ENCODE results near the gene CEP68. TPM values are rescaled to one million over a fixed set of nuclear protein-coding genes. Genes with fewer than 3 reads are reported as not detected.

Gene CEP68
- total RNA-seq, 3 donors from 2014 or later = 2.3 to 5.4 (median 2.9) TPM

- H3K9me3 Mint-ChIP-seq = peaks cover 15% of the 10 kb centered on the region
- H3K4me3 Mint-ChIP-seq = no peak overlapping the region
- ATAC-seq = peak; percentile 82 to 84
- peaks cover 12% of the 10 kb centered on the region for H3K4me1 Mint-ChIP-seq (ENCODE audit: low read depth)
- peaks cover 13% of the 10 kb centered on the region for H3K36me3 Mint-ChIP-seq (ENCODE audit: insufficient read depth)
- peak; percentile 73 for DNase-seq
- no peaks in the 10 kb centered on the region for H3K27me3 Mint-ChIP-seq (ENCODE audit: low read depth)
Observed at GRCh38 chr2:65040400-65041261, 15.6 kb upstream of the CEP68 start.

- Mint-ChIP-seq H3K36me3 (ENCODE audit: insufficient read depth) (peaks cover 13% of the 10 kb centered on the region), H3K9me3 (peaks cover 15% of the 10 kb centered on the region), H3K27me3 (ENCODE audit: low read depth) (no peaks in the 10 kb centered on the region), H3K4me1 (ENCODE audit: low read depth) (peaks cover 12% of the 10 kb centered on the region), H3K4me3 (no peak overlapping the region)
- DNase-seq (no peak), ATAC-seq (no peak)
Observed at GRCh38 chr2:65043001-65043400, 13.2 kb upstream of the CEP68 start.

GRCh38 chr2:65044097-65044735 is 12.0 kb upstream of the CEP68 start:
- H3K36me3 Mint-ChIP-seq (ENCODE audit: insufficient read depth) = peaks cover 16% of the 10 kb centered on the region
- H3K27me3 Mint-ChIP-seq (ENCODE audit: low read depth) = no peaks in the 10 kb centered on the region
- H3K4me1 Mint-ChIP-seq (ENCODE audit: low read depth) = peaks cover 12% of the 10 kb centered on the region
- DNase-seq (no peak), ATAC-seq (no peak)
- peaks cover 15% of the 10 kb centered on the region for H3K9me3 Mint-ChIP-seq
- no peak overlapping the region for H3K4me3 Mint-ChIP-seq

GRCh38 chr2:65045651-65046050 is 10.6 kb upstream of the CEP68 start:
- DNase-seq = no peak
- no peaks in the 10 kb centered on the region for H3K27me3 Mint-ChIP-seq (ENCODE audit: low read depth)
- H3K4me3 Mint-ChIP-seq = no peak overlapping the region
- peaks cover 16% of the 10 kb centered on the region for H3K36me3 Mint-ChIP-seq (ENCODE audit: insufficient read depth)
- peaks cover 15% of the 10 kb centered on the region for H3K9me3 Mint-ChIP-seq
- no peak for ATAC-seq
- H3K4me1 Mint-ChIP-seq (ENCODE audit: low read depth) = peaks cover 1% of the 10 kb centered on the region

- H3K4me1 Mint-ChIP-seq (ENCODE audit: low read depth) = no peaks in the 10 kb centered on the region
- no peak overlapping the region for H3K4me3 Mint-ChIP-seq
- DNase-seq (no peak), ATAC-seq (no peak)
- H3K27me3 Mint-ChIP-seq (ENCODE audit: low read depth) = no peaks in the 10 kb centered on the region
- H3K36me3 Mint-ChIP-seq (ENCODE audit: insufficient read depth) = peaks cover 16% of the 10 kb centered on the region
- peaks cover 15% of the 10 kb centered on the region for H3K9me3 Mint-ChIP-seq
Observed at GRCh38 chr2:65046633-65047407, 9.4 kb upstream of the CEP68 start.

- Mint-ChIP-seq H3K27me3 (ENCODE audit: low read depth) (no peaks in the 10 kb centered on the region), H3K4me3 (no peak overlapping the region), H3K9me3 (peaks cover 13% of the 10 kb centered on the region), H3K36me3 (ENCODE audit: insufficient read depth) (peaks cover 13% of the 10 kb centered on the region), H3K4me1 (ENCODE audit: low read depth) (peaks cover 15% of the 10 kb centered on the region)
- DNase-seq (no peak), ATAC-seq (no peak)
Observed at GRCh38 chr2:65049010-65049639, 7.1 kb upstream of the CEP68 start.

- peaks cover 30% of the 10 kb centered on the region for H3K4me1 Mint-ChIP-seq (ENCODE audit: low read depth)
- no peaks in the 10 kb centered on the region for H3K27me3 Mint-ChIP-seq (ENCODE audit: low read depth)
- no peak for ATAC-seq
- H3K9me3 Mint-ChIP-seq = no peaks in the 10 kb centered on the region
- H3K4me3 Mint-ChIP-seq = no peak overlapping the region
- no peak for DNase-seq
- peaks cover 3% of the 10 kb centered on the region for H3K36me3 Mint-ChIP-seq (ENCODE audit: insufficient read depth)
Observed at GRCh38 chr2:65050931-65051330, 5.3 kb upstream of the CEP68 start.

- Mint-ChIP-seq H3K27me3 (ENCODE audit: low read depth) (no peaks in the 10 kb centered on the region), H3K4me1 (ENCODE audit: low read depth) (peaks cover 44% of the 10 kb centered on the region), H3K4me3 (peak overlapping the region; percentile 29), H3K36me3 (ENCODE audit: insufficient read depth) (peaks cover 3% of the 10 kb centered on the region), H3K9me3 (no peaks in the 10 kb centered on the region)
- DNase-seq = no peak
- no peak for ATAC-seq
Observed at GRCh38 chr2:65053199-65053598, 3.0 kb upstream of the CEP68 start.

GRCh38 chr2:65054749-65055421 is 1.3 kb upstream of the CEP68 start:
- Mint-ChIP-seq H3K9me3 (no peaks in the 10 kb centered on the region), H3K4me3 (peak overlapping the region; percentile 92), H3K27me3 (ENCODE audit: low read depth) (no peaks in the 10 kb centered on the region), H3K4me1 (ENCODE audit: low read depth) (peaks cover 54% of the 10 kb centered on the region), H3K36me3 (ENCODE audit: insufficient read depth) (no peaks in the 10 kb centered on the region)
- DNase-seq (no peak), ATAC-seq (no peak)

- Mint-ChIP-seq H3K4me3 (peak overlapping the region; percentile 92), H3K9me3 (no peaks in the 10 kb centered on the region), H3K4me1 (ENCODE audit: low read depth) (peaks cover 55% of the 10 kb centered on the region), H3K27me3 (ENCODE audit: low read depth) (no peaks in the 10 kb centered on the region), H3K36me3 (ENCODE audit: insufficient read depth) (no peaks in the 10 kb centered on the region)
- ATAC-seq = peak; percentile 37 to 49
- peak; percentile 45 for DNase-seq
Observed at GRCh38 chr2:65055422-65056214, 598 bp upstream of the CEP68 start.

- no peaks in the 10 kb centered on the region for H3K9me3 Mint-ChIP-seq
- peaks cover 57% of the 10 kb centered on the region for H3K4me1 Mint-ChIP-seq (ENCODE audit: low read depth)
- ATAC-seq = no peak
Observed at GRCh38 chr2:65057054-65057375, 799 bp downstream of the CEP68 start.

GRCh38 chr2:65057391-65058052 is 1.3 kb downstream of the CEP68 start:
- Mint-ChIP-seq H3K27me3 (ENCODE audit: low read depth) (no peaks in the 10 kb centered on the region), H3K4me1 (ENCODE audit: low read depth) (peaks cover 57% of the 10 kb centered on the region), H3K4me3 (peak overlapping the region; percentile 81), H3K9me3 (no peaks in the 10 kb centered on the region), H3K36me3 (ENCODE audit: insufficient read depth) (no peaks in the 10 kb centered on the region)
- DNase-seq = peak; percentile 39
- peak; percentile 56 to 59 for ATAC-seq

More at GRCh38 chr2:65057054-65057375, 799 bp downstream of the CEP68 start:
- no peak for DNase-seq
- Mint-ChIP-seq H3K36me3 (ENCODE audit: insufficient read depth) (no peaks in the 10 kb centered on the region), H3K27me3 (ENCODE audit: low read depth) (no peaks in the 10 kb centered on the region), H3K4me3 (peak overlapping the region; percentile 81)

- ATAC-seq (no peak), DNase-seq (no peak)
- no peak overlapping the region for H3K4me3 Mint-ChIP-seq
- no peaks in the 10 kb centered on the region for H3K27me3 Mint-ChIP-seq (ENCODE audit: low read depth)
- H3K4me1 Mint-ChIP-seq (ENCODE audit: low read depth) = peaks cover 51% of the 10 kb centered on the region
- no peaks in the 10 kb centered on the region for H3K9me3 Mint-ChIP-seq
- no peaks in the 10 kb centered on the region for H3K36me3 Mint-ChIP-seq (ENCODE audit: insufficient read depth)
Observed at GRCh38 chr2:65059071-65059470, 2.9 kb downstream of the CEP68 start.

Data from activated T-cell treated with anti-CD3 and anti-CD28 coated beads, Interleukin-2, amount 50 U/mL, for 4 hours (primary cell).